ENCODE results near the gene FSHR.

Gene FSHR

GRCh38 chr2:49111006-49111405 is 43.3 kb downstream of the FSHR start:
- no peak for DNase-seq

- DNase-seq = peak in 1 of 2 experiments; percentile 37
Measured at GRCh38 chr2:49110571-49110970, 43.7 kb downstream of the FSHR start.

- no peak for DNase-seq
Measured at GRCh38 chr2:49108851-49109250, 45.5 kb downstream of the FSHR start.

GRCh38 chr2:49108436-49108835 is 45.9 kb downstream of the FSHR start:
- DNase-seq = no peak

- no peak for DNase-seq
Measured at GRCh38 chr2:49105506-49105905, 48.8 kb downstream of the FSHR start.

- DNase-seq = no peak
Measured at GRCh38 chr2:49102146-49102545, 52.2 kb downstream of the FSHR start.

- DNase-seq = no peak
Measured at GRCh38 chr2:49080681-49081080, 73.6 kb downstream of the FSHR start.

- peak in 1 of 2 experiments; percentile 35 for DNase-seq
Measured at GRCh38 chr2:49070716-49071115, 83.6 kb downstream of the FSHR start.

GRCh38 chr2:49069829-49070228 is 84.5 kb downstream of the FSHR start:
- DNase-seq = no peak

GRCh38 chr2:49068613-49069012 is 85.7 kb downstream of the FSHR start:
- no peak for DNase-seq

- no peak for DNase-seq
Measured at GRCh38 chr2:49067971-49068370, 86.3 kb downstream of the FSHR start.

- peak; percentile 50 to 71 for DNase-seq
Measured at GRCh38 chr2:49053156-49053555, 101.2 kb downstream of the FSHR start.

GRCh38 chr2:49050265-49050664 is 104.0 kb downstream of the FSHR start:
- DNase-seq = no peak

- no peak for DNase-seq
Measured at GRCh38 chr2:49049161-49049560, 105.2 kb downstream of the FSHR start.

GRCh38 chr2:49045083-49045482 is 109.2 kb downstream of the FSHR start:
- DNase-seq = no peak

GRCh38 chr2:49044350-49045079 is 109.8 kb downstream of the FSHR start:
- peak in 1 of 2 experiments; percentile 57 for DNase-seq

GRCh38 chr2:49043405-49043982 is 110.8 kb downstream of the FSHR start:
- DNase-seq = no peak

- no peak for DNase-seq
Measured at GRCh38 chr2:49042488-49042887, 111.8 kb downstream of the FSHR start.

- no peak for DNase-seq
Measured at GRCh38 chr2:49041061-49041460, 113.3 kb downstream of the FSHR start.

- DNase-seq = no peak
Measured at GRCh38 chr2:49037197-49037596, 117.1 kb downstream of the FSHR start.

- peak; percentile 48 to 80 for DNase-seq
Measured at GRCh38 chr2:49035481-49035880, 118.8 kb downstream of the FSHR start.

- DNase-seq = peak in 1 of 2 experiments; percentile 33
Measured at GRCh38 chr2:49033394-49034185, 120.7 kb downstream of the FSHR start.

- no peak for DNase-seq
Measured at GRCh38 chr2:49032936-49033335, 121.4 kb downstream of the FSHR start.

- DNase-seq = peak; percentile 20 to 44
Measured at GRCh38 chr2:49032126-49032525, 122.2 kb downstream of the FSHR start.
